Neural cell (in vitro differentiated cells): Measurements from ENCODE around the gene DSCAML1. TPM values are rescaled to one million over a fixed set of nuclear protein-coding genes. Genes with fewer than 3 reads are reported as not detected.

ENCODE experiments used
- H2AFZ ChIP-seq: fragments of 200-600, 300-800 bp; sonication (generic), shearing (Covaris generic); 2 replicates; pipeline ENCODE4 v1.6.0; 2014; ENCODE audit warnings: low read depth, mild to moderate bottlenecking, antibody characterized with exemption, low read length, moderate library complexity
- H3F3A ChIP-seq: fragments of 200-600 bp; shearing (Covaris generic); 2 replicates; pipeline ENCODE4 v1.6.1; 2016; ENCODE audit warnings: mild to moderate bottlenecking, moderate library complexity, mixed read lengths, antibody characterized with exemption, low read length; ENCODE audit not compliant: insufficient read depth, poor library complexity, severe bottlenecking
- H3K27ac ChIP-seq: fragments of 200-600, 300-800 bp; sonication (generic), shearing (Covaris generic); 2 replicates; pipeline ENCODE4 v1.5.1; 2014; ENCODE audit warnings: mild to moderate bottlenecking, low read length, moderate library complexity
- H3K27me3 ChIP-seq: fragments of 300-800, 200-600 bp; sonication (generic), shearing (Covaris generic); 2 replicates; pipeline ENCODE4 v1.6.0; 2014; ENCODE audit warnings: mild to moderate bottlenecking, low read depth, low read length, moderate library complexity; ENCODE audit not compliant: insufficient read depth
- H3K36me3 ChIP-seq: fragments of 300-800, 200-600 bp; sonication (generic), shearing (Covaris generic); 2 replicates; pipeline ENCODE4 v1.5.1; 2014; ENCODE audit warnings: mild to moderate bottlenecking, antibody characterized with exemption, low read length, moderate library complexity; ENCODE audit not compliant: insufficient read depth
- H3K4me2 ChIP-seq: fragments of 300-800, 200-600 bp; sonication (generic), shearing (Covaris generic); 2 replicates; pipeline ENCODE4 v1.6.0; 2014; ENCODE audit warnings: mild to moderate bottlenecking, low read length
- H3K4me3 ChIP-seq: fragments of 300-800, 200-600 bp; sonication (generic), shearing (Covaris generic); 2 replicates; pipeline ENCODE4 v1.5.1; 2014; ENCODE audit warnings: mild to moderate bottlenecking, low read length, moderate library complexity
- H3K79me2 ChIP-seq: fragments of 200-600 bp; shearing (Covaris generic); replicated peaks from 2 replicates; pipeline ENCODE4 v1.6.0; 2014; ENCODE audit warnings: mild to moderate bottlenecking, low read length, moderate library complexity; ENCODE audit not compliant: insufficient read depth
- H3K9ac ChIP-seq: fragments of 300-800, 200-600 bp; sonication (generic), shearing (Covaris generic); 2 replicates; pipeline ENCODE4 v1.6.1; 2016; ENCODE audit warnings: mild to moderate bottlenecking, low read length, mixed read lengths
- H3K9me2 ChIP-seq: fragments of 200-600 bp; shearing (Covaris generic); 2 replicates; pipeline ENCODE4 v1.6.1; 2016; ENCODE audit warnings: mild to moderate bottlenecking, low read length, mixed read lengths; ENCODE audit not compliant: insufficient read depth
- H3K9me3 ChIP-seq: fragments of 200-600, 300-800 bp; sonication (generic), shearing (Covaris generic); 2 replicates; pipeline ENCODE4 v1.6.1; 2016; ENCODE audit warnings: mild to moderate bottlenecking, mixed run types, low read length, moderate library complexity, mixed read lengths
- H4K20me1 ChIP-seq: fragments of 200-600 bp; shearing (Covaris generic); 2 replicates; pipeline ENCODE4 v1.6.1; 2016; ENCODE audit warnings: mild to moderate bottlenecking, mixed run types; ENCODE audit not compliant: insufficient read depth
- EP300 ChIP-seq: fragments of 450-650 bp; conservative IDR thresholded peaks from 2 replicates; pipeline ENCODE4 v1.6.1; 2014; ENCODE audit warnings: antibody characterized with exemption, mild to moderate bottlenecking, moderate library complexity; ENCODE audit not compliant: poor library complexity, severe bottlenecking
- EZH2 ChIP-seq: fragments of 200-600, 300-800 bp; shearing (Covaris generic), sonication (generic); IDR thresholded peaks from 2 replicates; pipeline ENCODE4 v1.6.1; 2014; ENCODE audit warnings: antibody characterized with exemption, low read length, borderline replicate concordance, mild to moderate bottlenecking; ENCODE audit not compliant: insufficient read depth, poor library complexity, severe bottlenecking
- MXI1 ChIP-seq: fragments of 450-650 bp; conservative IDR thresholded peaks from 2 replicates; pipeline ENCODE4 v1.6.1; 2014; ENCODE audit warnings: antibody characterized with exemption, mild to moderate bottlenecking; ENCODE audit not compliant: poor library complexity, severe bottlenecking
- POLR2AphosphoS5 ChIP-seq: IDR thresholded peaks from 2 replicates; pipeline ENCODE4 v1.6.1; 2012
- RAD21 ChIP-seq: fragments of 450-650 bp; conservative IDR thresholded peaks from 2 replicates; pipeline ENCODE4 v1.6.1; 2014; ENCODE audit warnings: antibody characterized with exemption, mild to moderate bottlenecking, moderate library complexity
- SMC3 ChIP-seq: fragments of 450-650 bp; conservative IDR thresholded peaks from 2 replicates; pipeline ENCODE4 v1.6.1; 2014; ENCODE audit warnings: antibody characterized with exemption, mild to moderate bottlenecking, moderate library complexity; ENCODE audit not compliant: poor library complexity
- TAF1 ChIP-seq: IDR thresholded peaks from 2 replicates; pipeline ENCODE4 v1.6.1; 2012; ENCODE audit warnings: low read depth
- polyA plus RNA-seq: library from polyadenylated mRNA; depleted of rRNA; stranded (reverse); fragments of >200 nt; gene quantifications from 2 replicates; pipeline ENCODE4 v1.2.3, GENCODE V29; 2014
- TF ChIP-seq, protein P1 (sequence below): fragments of 450-650 bp; IDR thresholded peaks from 2 replicates; pipeline ENCODE4 v1.5.1; 2014; ENCODE audit warnings: antibody characterized with exemption, mild to moderate bottlenecking, moderate library complexity; ENCODE audit not compliant: poor library complexity, severe bottlenecking
- TF ChIP-seq, protein P2 (sequence below): IDR thresholded peaks from 2 replicates; pipeline ENCODE4 v1.6.1; 2012; ENCODE audit warnings: borderline replicate concordance

The DSCAML1 gene
- polyA plus RNA-seq, 1 donor from 2014 or later, result 1.3 TPM

DNA sequence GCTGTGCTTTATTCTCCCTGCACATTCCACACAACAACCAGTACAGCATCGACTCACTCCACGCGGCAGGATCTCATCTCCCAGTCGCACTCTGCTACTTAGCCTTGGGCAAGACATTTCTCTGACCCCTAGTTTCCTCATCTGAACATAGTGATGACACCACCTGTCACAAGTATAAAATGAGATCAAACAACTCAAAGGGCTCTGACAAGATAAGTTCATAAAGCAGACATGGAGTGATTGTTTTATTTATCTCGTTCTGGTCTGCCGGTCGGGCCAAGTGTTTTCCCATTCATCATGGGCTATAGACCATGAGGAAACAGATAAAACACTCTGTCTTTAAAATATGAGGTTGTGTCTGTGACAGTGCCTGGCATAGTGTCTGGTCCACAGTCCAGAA, 35.0 kb downstream of the DSCAML1 start:
- no peak overlapping the region for H3K27ac ChIP-seq
- no peaks in the 10 kb centered on the region for H3F3A ChIP-seq
- no peak overlapping the region for H3K4me3 ChIP-seq
- no peaks in the 10 kb centered on the region for H4K20me1 ChIP-seq
- no peaks in the 10 kb centered on the region for H3K79me2 ChIP-seq
- TF ChIP-seq MXI1 (no peak), POLR2AphosphoS5 (no peak), TAF1 (no peak), SMC3 (no peak), EZH2 (no peak), RAD21 (no peak), EP300 (no peak)
- TF ChIP-seq, protein P1, sequence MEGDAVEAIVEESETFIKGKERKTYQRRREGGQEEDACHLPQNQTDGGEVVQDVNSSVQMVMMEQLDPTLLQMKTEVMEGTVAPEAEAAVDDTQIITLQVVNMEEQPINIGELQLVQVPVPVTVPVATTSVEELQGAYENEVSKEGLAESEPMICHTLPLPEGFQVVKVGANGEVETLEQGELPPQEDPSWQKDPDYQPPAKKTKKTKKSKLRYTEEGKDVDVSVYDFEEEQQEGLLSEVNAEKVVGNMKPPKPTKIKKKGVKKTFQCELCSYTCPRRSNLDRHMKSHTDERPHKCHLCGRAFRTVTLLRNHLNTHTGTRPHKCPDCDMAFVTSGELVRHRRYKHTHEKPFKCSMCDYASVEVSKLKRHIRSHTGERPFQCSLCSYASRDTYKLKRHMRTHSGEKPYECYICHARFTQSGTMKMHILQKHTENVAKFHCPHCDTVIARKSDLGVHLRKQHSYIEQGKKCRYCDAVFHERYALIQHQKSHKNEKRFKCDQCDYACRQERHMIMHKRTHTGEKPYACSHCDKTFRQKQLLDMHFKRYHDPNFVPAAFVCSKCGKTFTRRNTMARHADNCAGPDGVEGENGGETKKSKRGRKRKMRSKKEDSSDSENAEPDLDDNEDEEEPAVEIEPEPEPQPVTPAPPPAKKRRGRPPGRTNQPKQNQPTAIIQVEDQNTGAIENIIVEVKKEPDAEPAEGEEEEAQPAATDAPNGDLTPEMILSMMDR, result no peak
- TF ChIP-seq, protein P2, sequence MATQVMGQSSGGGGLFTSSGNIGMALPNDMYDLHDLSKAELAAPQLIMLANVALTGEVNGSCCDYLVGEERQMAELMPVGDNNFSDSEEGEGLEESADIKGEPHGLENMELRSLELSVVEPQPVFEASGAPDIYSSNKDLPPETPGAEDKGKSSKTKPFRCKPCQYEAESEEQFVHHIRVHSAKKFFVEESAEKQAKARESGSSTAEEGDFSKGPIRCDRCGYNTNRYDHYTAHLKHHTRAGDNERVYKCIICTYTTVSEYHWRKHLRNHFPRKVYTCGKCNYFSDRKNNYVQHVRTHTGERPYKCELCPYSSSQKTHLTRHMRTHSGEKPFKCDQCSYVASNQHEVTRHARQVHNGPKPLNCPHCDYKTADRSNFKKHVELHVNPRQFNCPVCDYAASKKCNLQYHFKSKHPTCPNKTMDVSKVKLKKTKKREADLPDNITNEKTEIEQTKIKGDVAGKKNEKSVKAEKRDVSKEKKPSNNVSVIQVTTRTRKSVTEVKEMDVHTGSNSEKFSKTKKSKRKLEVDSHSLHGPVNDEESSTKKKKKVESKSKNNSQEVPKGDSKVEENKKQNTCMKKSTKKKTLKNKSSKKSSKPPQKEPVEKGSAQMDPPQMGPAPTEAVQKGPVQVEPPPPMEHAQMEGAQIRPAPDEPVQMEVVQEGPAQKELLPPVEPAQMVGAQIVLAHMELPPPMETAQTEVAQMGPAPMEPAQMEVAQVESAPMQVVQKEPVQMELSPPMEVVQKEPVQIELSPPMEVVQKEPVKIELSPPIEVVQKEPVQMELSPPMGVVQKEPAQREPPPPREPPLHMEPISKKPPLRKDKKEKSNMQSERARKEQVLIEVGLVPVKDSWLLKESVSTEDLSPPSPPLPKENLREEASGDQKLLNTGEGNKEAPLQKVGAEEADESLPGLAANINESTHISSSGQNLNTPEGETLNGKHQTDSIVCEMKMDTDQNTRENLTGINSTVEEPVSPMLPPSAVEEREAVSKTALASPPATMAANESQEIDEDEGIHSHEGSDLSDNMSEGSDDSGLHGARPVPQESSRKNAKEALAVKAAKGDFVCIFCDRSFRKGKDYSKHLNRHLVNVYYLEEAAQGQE, result no peak
- H3K4me2 ChIP-seq, result no peak overlapping the region
- H3K36me3 ChIP-seq, result no peaks in the 10 kb centered on the region
- H3K9ac ChIP-seq, result no peak overlapping the region
- no peaks in the 10 kb centered on the region for H3K27me3 ChIP-seq
- no peaks in the 10 kb centered on the region for H3K9me2 ChIP-seq
- no peaks in the 10 kb centered on the region for H3K9me3 ChIP-seq
- no peak overlapping the region for H2AFZ ChIP-seq

DNA sequence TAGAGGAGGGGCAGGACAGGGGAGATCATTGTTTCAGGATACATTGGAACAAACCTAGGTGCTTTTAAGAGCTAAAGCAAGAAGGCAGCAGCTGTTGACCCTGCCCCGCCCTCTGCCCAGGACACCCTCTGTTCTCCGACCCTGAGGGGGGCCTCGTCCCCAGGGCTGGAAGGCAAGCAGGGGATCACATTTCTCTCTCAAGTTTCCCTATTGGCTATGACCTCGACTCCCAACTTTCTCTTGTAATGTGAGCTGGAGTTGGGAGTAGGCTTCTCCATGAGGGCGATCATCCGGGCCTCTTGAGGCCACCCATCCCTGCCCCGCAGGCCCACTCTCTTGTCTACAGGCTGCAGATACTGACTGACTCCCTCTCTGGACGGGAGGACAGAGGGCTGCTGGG, 37.7 kb downstream of the DSCAML1 start:
- Histone ChIP-seq H3K27ac (no peak overlapping the region), H3K79me2 (no peaks in the 10 kb centered on the region), H3K27me3 (no peaks in the 10 kb centered on the region), H3K9me3 (no peaks in the 10 kb centered on the region), H3F3A (no peaks in the 10 kb centered on the region), H3K4me3 (no peak overlapping the region), H4K20me1 (no peaks in the 10 kb centered on the region), H3K9me2 (no peaks in the 10 kb centered on the region), H2AFZ (no peak overlapping the region), H3K36me3 (no peaks in the 10 kb centered on the region), H3K9ac (no peak overlapping the region), H3K4me2 (no peak overlapping the region)
- TF ChIP-seq POLR2AphosphoS5 (no peak), TAF1 (no peak), EZH2 (no peak), SMC3 (no peak), EP300 (no peak), MXI1 (no peak), RAD21 (no peak)
- TF ChIP-seq, protein P2, result no peak
- TF ChIP-seq, protein P1, result no peak
